HG02759 (cell line): ENCODE results near the gene MEF2B.
"Not testable (repeated sequence)": the region's sequence is repeated elsewhere in the genome, so short reads cannot be mapped to it uniquely, and the experiment has no call there.

Experiments
- ATAC-seq: cut with Tn5 transposase; IDR thresholded peaks from one replicate; pipeline ENCODE4 v1.9.1; 2021; ENCODE audit warnings: mild to moderate bottlenecking, moderate library complexity; ENCODE audit not compliant: unreplicated experiment

Gene MEF2B

DNA sequence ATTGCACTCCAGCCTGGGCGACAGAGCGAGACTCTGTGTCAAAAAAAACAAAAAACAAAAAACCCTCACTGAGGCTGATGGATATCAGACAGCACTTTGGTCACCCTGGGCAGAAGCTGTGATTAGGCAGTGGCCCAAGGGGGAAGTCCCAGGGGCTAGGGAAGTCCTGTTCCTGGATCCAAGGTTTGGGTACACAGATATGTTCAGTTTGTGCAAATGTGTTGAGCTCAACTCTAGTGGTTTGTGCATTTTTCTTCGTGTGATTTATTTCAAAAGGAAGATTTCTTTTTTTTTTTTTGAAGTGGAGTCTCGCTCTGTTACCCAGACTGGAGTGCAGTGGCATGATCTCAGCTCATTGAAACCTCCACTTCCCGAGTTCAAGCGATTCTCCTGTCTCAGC, 12.3 kb downstream of the MEF2B start:
- ATAC-seq, result no peak

DNA sequence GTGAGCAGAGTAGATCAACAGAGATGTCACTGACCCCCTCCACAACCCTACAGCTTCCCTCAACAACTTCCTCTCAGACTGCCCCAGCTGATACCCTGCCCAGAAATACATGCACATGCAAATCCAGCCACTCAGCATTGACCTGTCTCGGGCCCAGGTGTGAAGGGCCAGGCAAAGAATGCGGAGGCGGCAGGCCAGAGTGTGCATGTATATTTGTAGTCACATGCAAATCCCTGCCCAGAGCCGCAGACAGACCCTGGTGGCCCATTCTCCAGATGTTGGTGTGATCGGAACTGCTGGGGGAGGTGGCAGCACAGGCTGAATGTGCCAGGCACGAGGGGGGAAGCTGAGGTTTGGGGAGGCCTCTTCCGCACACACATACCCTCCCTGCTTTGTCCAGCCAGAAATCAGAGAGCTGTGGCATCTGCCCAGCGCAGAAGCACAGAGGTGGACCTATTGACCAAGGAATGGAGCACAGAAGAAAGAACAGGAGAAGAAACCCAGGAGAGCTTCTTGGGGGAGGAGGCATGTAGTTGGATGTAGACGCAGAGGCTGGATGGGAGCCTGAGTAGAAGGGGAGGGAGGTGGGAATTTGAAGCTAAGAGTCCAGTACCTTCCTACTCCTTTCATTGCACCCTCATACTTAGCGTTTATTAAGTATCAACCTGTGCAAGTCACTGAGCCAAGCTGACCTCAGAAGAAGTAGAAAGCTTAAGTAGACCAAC, 14.4 kb downstream of the MEF2B start:
- ATAC-seq, result peak; percentile 72

DNA sequence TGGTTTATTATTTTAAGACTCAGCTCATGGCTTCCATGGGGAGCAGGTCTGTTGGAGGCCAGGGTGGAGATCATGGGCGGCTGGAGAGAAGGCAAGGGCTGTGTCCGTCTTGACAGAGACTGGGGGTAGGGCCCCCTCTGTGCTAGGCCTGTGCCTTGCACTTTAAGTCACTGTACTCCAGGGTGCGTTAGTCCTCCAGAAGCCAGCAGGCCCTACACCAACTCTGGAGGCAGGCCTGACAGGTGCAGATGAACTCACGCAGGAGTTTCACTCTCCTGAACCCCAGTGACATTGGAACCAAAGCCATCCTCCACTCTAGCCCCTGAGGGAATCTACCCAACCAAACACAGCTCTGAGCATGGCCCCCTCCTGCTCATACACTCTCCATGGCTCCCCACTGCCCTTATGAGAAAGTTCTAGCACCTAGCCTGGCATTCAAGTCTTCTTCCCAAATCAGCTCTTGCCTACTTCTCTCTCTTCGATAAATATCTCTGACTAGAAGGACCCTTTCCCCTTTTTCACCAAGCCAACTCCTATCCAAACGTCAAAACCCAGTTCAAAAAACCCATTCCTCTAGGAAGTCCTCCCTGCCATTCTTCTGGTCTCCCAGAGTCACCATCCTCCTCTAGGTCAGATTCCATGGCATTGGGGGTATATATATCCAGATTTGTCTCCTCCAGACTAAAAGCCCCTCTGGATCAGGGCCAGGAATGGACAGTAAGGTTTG, 15.1 kb downstream of the MEF2B start:
- no peak for ATAC-seq

DNA sequence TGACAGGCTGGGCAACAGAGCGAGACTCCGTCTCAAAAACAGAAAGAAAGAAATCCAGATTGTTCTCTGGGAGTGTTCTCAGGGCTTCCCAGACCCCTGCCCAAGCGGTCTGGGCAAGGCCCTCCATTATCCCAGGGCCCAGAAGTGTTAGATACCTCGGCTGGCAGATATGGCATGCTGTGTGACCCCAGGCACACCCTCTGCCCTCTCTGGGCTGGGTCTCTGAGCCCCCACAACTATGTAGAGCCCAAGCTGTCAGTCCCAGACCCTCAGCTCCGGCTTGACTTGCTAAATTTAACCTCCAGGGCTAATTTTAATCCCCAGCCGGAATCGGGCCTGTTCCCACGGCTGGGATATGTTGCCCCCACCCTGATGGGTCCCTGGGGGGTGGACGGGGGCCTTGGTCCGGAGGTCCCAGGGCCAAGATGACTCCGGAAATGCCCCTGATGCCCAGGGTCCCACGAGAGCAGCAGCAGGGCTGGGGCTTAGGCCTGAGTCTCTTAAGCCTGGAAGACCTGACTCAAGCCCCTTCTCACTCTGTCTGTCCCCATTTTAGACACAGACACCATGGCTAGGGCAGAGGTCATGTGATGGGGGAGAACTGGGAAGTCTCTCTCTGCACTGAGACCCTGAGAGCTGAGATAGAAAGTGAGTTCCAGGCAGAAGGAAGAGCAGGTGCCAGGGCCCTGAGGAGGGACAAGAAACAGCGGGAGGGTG, 17.2 kb downstream of the MEF2B start:
- ATAC-seq, result no peak

DNA sequence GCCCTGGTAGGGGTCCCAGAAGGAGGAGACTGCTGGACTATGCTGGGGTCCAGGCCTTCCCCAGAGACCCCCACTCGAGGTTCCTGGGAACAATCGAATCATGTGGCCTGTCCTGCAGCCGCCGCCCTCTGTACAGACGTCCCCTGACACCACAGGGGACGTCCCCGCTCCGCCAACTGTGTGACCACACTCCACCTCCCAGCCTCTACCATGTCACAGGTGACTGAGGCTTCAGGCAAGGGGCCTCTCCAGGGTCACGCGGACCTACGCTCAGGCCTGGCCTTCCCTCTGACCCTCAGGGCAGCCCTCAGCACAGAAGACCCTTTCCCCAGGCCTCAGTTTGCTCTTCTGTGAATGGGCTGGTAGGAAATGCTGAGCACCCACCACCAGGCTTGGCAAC, 18.6 kb downstream of the MEF2B start:
- peak; percentile 65 for ATAC-seq

DNA sequence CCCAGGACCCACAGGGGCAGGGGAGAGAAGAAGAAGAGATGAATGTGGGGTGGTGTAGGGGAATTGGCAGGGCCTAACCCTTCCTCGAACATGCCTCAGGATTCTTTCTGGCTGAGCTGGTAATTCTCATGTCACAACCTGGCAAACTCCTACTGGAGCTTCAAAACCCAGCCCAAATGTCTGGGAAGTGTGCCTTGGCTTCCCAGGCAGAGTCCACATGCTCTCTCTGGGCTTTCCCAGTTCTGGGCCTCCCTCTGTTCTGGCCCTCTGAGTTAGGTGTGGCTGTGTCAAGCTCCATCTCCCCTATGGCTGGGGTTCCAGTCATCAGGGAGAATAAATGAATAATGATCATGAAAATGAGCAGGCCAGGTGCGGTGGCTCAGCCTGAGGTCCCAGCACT, 20.6 kb downstream of the MEF2B start:
- no peak for ATAC-seq

DNA sequence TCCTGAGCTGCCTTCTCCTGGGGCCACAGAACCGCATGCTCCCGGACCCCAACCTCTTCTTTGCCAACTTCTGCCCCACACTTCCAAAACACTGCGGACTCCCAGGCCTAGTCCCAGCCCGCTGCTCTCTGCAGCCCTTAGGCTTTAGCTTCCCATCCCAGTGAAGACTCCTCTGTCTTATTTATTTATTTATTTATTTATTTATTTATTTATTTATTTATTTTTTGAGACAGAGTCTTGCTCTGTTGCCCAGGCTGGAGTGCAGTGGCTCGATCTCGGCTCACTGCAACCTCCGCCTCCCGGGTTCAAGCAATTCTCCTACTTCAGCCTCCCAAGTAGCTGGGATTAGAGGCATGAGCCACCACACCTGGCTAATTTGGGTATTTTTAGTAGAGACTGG, 21.6 kb downstream of the MEF2B start:
- not testable (repeated sequence) for ATAC-seq

DNA sequence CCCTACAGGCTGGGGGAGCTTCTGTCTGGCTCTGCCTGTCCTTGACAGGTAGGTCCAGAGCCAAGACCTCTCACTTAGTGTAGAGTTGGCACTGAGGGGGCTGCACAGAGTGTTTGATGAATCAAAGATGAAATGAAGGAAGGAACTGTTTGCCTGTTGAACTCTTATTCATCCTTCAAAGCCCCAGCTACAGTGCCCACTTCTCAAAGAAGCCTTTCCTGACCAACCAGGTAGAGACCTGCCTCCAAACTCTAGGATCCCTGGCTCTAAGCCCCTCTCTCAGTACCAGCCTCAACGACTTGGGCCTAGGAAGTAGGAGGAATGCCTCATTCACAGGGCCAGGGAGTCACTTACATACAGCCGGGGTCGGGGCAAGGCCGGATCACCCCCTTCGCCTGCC, 22.7 kb downstream of the MEF2B start:
- no peak for ATAC-seq

DNA sequence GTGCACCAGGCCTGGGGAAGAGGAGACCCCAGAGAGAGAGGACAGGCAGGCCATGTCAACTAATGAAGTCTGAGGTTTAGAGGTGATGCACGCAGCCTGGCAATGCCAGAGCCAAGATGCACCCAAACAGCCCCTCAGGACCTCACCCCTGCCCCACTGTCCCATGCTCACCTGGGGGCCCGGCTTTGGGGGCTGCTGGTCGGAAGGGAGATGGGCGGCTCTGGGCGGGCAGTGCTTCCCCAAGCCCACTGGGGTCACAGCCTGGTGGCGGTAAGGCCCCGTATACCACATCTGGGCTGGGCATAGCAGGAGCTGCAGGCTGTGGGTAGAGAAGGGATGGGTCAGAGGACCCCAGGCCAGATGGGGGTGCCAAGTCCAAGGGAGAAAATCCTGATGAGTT, 23.2 kb downstream of the MEF2B start:
- ATAC-seq, result no peak

DNA sequence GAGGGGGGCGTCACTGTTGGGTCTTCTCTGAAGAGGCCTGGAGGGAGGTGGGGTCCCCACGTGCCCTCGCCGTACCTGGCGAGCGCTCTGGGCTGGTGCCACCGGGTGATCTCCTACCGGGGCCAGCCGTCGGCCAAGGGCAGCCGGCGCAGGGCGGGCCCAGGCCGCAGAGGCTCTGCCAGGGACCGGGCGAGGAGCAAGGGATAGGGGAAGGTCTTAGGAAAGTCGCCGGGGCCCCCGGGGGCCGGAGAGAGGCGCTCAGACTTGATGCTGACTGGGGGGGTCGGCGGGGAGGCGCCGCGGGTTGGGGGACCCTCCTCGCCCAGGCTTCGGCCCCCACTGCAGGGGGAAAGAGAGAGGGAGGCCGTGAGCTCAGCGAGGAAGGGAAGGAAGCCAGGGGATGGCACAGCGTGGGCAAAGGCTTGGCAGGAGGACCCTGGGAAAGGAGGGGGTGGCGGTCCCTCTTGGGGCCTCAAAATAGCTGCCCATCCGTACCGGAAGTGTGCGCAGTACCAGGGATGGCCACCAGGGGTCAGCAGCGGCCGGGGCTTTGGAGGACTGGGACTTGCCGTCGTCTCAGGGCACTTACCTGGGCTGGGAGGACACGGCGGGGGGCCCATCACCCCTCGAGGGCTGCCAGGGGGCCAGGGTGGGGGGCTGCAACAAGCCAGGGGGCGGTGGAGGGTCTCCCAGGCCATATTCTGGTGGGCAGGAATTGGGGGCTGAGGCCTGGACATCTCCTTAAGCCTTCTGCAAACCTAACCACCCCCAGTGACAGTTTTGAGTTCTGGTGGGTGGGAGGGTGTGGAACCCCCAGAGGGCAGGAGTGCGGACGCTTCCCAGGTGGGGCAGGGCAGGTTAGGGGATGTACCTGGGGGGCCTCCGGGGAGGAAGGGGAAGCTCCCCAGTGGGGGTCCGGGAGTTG, 24.1 kb downstream of the MEF2B start:
- no peak for ATAC-seq

DNA sequence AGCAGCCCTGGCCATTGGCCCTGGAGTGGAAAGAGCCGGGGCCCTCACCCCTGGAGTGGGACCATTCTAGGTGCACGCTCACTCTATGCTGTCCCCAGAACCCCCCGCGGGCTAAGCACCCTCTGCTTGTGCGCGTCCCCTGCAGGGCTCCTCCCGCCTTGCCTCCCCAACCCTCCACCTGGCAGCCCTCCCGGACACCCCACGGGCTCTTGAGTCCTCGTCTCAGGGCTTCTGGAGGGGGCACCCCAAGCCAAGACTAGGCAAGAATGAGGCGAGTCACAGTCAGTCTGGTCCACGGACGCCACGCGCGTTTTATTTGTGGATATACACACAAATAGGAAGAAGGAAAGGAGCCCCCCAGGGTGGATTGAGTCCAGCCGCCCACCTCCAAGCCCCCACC, 24.8 kb downstream of the MEF2B start:
- ATAC-seq, result no peak

DNA sequence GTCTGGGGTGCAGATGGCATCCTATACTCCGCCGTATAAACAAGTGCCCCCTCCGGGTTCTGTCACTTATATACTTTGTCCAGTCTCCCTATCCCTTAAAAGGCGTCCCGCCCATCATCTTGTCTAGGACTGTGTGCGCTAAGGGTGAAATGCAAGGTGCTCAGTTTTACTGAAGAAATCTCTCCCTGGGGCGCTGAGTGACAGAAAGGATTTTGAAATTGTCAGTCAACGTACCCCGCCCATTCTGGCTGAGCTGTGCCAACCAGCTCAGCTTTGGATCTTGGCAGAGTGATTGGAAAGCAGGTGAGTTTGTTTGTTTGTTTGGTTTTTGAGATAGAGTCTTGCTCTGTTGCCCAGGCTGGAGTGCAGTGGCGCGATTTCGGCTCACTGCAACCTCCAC, 27.7 kb downstream of the MEF2B start:
- ATAC-seq, result no peak

DNA sequence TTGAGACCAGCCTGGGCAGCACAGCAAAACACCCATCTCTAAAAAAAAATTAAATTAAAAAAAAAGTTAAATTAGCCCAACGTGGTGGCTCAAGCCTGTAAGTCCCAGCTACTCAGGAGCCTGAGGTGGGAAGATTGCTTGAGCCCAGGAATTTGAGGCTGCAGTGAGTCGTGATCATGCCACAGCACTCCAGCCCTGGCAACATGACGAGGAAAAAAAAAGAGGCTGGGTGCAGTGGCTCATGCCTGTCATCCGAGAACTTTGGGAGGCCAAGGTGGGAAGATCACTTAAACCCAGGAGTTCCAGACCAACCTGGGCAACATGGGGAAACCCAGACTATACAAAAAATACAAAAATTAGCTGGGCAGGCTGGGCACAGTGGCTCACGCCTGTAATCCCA, 29.6 kb downstream of the MEF2B start:
- ATAC-seq, result no peak

DNA sequence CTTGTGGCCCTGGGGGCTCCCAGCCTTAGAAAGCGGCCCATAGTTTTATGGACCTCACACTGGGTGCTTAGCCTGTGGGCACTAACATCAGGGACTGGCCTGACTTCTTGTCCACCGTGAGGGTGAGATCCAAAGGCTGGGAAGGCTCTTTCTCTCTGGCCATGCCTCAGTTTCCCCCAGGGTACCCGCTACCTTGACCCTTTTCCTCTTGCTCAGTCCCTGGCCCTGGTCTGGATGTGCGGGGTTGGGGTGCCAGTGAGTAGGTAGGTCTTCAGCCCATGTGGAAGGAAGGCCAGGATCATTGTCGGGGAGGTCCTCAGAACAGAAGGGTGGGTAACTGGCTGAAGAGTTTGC, 30.2 kb downstream of the MEF2B start:
- ATAC-seq, result no peak

DNA sequence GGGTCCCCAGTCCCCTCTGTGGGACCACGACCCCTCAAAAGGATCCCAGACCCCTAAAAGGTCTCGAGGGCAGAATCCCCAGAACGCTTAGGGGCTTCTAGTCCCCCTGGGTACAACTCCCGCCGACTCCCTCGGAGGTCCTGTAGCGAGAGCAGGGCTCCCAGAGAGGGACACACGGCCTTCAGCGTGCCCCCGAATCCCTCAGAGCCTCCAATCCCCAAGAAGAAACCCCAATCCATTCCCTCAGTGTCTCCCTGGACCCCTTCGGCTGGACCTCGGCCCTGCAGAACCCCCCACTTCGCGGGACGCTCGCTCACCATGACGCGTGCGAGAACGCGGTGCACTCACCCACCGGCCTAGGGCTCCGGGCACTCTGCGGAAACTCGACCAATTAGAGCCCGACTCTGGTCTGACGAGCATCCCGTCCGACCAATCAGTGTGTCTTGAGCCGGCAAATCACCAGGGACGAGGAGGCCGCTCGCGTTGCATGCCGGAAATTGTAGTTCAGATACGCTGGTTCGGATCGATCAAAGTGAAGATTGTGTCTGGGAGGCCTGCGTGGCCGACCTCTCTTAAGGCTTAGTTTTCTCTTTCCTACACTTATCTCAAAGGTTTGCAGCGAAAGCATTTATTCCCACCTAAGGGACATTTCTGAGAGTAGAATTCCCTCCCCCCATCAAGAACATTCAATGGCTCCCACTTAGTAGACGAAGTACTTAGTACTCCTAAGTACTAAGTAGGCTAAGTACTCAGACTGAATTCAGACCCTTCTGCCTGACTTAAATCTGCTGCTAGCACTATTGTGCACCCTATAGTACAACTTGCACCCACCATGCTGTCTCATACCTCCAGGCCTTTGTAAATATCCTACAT, 31.7 kb downstream of the MEF2B start, which contains the start of gene TMEM161A:
TSS of gene TMEM161A (minus strand) at position 370 of the 873 bp plus-strand sequence. CDS start at position 320, 50 bp downstream.
- peak; percentile 99 for ATAC-seq

DNA sequence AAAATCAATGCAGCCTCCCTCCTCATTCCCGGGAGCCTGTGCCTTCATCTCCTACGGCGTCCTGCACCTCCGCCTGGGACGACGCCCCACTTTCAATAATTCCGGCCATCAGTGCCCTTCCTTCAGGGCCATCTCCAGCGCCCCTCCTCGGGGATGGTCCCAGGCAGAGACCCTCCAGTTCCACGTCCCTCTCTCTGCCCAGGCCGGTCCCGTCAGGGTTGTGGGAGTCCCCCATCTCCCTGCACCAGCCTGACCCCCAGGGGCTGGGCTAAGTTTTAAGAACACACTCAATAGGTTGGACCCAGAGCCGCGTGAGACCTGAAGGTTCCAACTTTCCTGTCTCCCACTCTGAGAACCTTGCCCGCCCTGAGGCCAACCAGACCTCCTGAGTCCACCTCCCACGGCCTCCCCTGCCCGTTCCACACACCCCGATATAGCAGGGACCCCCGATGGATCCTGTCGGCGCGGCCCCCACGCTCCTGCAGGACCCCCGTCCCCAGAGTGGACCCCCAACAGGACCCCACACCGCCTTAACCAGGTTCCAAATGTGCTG, 32.4 kb downstream of the MEF2B start:
- no peak for ATAC-seq

DNA sequence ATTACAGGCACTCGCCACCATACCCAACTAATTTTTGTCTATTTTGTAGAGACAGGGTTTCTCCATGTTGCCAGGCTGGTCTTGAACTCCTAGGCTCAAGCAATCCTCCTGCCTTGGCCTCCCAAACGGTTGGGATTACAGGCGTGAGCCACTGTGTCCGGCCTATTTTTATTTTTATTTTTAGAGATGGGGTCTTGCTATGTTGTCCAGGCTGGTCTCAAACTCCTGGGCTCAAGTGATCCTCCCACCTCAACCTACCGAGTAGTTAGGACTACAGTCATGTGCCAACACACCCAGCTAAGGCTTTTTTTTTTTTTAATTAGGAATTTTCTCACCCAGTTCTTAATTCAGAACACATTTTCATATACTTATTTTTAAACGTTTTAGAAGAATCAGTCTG, 34.4 kb downstream of the MEF2B start:
- not testable (repeated sequence) for ATAC-seq

DNA sequence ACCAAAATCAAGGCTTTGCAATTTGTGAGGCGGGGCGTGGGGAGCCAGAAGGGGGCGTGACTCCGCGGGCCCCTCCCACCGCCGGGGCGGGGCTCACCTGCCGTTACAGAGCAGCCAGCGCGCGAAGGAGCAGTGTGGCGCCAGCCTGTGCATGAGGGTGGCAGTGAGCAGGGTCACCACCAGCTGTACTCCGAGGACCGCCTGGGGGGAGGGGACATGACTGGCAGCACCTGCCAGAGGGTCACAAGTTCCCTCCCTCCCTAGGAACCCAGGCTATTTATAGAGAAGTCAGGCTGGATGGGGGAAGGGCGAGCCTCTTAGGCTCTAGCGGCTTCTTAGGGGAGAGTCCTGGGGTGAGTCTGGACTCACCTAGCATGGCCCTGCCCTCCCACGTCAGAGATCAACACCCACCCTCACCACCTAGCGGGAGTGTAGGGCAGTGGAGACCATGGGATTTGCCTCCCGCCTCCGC, 35.3 kb downstream of the MEF2B start:
- no peak for ATAC-seq

DNA sequence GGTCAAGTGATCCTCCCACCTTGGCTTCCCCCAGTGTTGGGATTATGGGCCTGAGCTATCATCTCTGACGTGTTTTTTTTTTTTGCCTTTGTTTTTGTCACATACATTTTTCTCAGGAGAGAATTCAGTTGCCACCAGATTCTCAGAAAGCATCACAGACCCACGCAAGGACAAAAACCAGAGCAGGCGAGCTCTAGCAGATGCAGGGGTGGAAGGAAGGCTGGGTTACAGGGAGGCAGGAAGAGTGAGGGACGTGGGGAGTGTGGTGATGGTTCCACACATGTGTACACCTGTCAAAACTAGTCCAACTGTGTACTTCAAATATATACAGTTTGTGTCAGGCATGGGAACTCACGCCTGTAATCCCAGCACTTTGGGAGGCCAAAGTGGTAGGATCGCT, 36.1 kb downstream of the MEF2B start:
- ATAC-seq, result no peak
